ENCODE results near the gene ACOT7.

ACOT7 gene

DNA sequence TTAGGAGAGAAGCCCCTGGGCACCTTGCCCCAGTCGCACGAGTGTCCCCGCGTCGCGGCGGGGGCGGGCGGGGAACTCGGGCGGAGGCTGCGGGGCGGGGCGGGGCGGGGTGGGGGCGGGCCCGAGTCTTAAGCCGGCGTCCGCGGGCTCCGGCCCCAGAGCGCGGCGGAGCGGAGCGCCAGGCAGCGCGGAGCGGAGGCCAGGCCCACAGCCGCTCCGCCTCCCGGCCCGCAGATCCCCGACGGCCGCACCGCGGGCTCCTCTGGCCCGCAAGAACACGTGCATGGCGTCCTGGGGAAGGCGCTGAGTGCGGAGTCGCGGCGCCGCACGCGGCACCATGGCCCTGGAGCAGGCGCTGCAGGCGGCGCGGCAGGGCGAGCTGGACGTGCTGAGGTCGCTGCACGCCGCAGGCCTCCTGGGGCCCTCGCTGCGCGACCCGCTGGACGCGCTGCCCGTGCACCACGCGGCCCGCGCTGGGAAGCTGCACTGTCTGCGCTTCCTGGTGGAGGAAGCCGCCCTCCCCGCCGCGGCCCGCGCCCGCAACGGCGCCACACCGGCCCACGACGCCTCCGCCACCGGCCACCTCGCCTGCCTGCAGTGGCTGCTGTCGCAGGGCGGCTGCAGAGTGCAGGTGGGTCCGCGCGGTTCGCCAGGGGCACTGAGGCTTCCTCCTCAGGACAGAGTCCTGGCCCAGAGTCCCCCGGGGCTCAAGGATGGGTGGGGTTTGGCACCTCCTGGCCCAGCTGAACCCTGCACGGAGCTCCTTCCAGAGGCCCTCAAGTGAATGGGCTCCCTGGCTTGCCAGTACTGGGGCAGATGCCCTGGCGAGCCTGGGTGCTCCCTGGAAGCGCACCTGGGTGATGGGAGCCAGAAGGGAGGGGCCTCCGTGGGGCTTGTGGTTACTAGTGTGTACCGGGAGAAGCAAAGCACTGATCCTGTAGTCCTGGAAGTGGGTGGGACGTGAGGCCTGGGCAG is 31.3 kb upstream of the ACOT7 start, which contains the start of gene ESPN:
ESPN (plus strand) TSS at position 158 of the 975 bp plus-strand sequence; CDS start at position 338, 180 bp downstream.
- DNase-seq (ENCODE audit: extremely low read depth in 1 of 2, low read depth in 1 of 2) = no peak

DNA sequence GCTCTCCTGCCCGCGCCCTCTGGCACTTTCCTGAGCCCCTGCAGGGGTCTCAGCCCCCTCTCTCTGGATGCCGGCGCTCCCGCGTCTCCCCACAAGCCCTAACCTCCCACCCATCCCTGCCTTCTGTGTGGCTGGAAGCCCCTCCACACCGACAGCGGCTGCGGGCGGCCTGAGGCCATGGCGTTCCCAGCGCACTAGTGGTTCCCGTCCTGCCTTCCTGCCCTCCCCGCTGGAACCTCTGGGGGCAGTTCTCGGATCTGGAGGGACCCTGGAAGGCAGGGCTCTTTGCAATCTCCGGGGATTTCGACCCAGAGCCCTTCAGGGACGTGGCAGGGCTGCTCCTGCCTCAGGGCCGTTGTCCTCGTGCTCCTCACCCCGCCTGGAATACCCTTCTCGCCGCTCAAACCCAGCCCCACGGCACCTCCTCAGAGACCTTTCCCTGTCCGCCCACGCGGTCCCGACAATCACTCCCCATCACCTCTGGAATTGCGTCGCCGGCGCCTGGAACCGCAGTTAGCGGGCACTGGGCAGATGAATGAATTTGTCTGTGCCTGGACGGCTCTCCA is 30.5 kb upstream of the ACOT7 start:
- DNase-seq (ENCODE audit: extremely low read depth in 1 of 2, low read depth in 1 of 2) = no peak

DNA sequence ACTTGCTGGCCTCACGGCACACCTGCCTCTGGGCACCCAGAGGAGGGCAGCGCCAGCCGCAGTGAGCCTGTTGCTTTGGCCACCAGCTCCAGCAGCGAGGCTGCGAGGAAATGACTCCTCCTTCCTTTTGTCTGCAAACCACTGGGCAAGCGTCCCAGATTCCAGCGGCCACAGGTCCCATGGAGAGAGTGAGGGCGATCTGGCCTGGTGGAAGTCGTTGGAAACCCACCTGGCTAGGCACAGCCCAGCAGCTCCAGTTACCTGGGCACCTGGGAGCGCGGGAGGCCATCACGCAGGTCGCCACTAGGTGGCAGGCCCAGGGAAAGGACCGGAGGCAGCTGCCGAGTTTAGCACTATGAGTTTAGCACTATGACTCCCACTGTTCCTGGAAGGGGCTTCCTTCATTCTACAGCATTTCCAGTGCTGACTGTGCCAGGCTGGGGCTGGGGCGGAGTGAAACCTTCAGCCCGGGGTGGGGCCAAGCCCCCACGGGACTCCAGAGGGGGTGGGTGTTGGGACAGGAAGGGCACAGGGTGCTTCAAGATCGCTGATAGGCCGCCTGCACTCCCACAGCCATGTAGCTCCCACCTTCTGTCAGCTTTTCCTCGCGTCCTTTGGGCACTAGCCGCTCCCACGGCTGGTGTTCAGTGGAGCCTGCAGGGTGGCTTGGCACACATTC is 29.9 kb upstream of the ACOT7 start:
- DNase-seq (ENCODE audit: extremely low read depth in 1 of 2, low read depth in 1 of 2) = peak; percentile 30 to 48

DNA sequence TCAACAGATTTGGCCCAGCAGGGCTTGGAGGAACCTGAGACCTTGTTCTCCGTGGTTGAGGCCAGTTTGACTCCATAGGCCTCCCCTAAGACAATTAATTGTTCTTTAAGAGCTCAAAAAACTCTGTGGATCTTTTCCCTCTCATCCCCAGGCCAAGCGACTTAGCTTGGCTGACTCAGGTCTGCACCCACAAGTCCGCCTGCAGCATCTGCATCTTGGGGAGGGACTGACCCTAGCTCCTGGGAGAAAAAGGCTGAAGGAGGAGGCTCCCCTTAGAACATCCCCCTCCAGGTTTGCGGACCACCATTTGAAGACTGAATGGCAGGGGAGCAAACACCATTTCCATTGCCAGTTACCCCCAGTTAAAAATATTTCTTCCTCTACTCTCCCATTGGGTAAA is 27.7 kb upstream of the ACOT7 start:
- no peak for DNase-seq (ENCODE audit: extremely low read depth in 1 of 2, low read depth in 1 of 2)

DNA sequence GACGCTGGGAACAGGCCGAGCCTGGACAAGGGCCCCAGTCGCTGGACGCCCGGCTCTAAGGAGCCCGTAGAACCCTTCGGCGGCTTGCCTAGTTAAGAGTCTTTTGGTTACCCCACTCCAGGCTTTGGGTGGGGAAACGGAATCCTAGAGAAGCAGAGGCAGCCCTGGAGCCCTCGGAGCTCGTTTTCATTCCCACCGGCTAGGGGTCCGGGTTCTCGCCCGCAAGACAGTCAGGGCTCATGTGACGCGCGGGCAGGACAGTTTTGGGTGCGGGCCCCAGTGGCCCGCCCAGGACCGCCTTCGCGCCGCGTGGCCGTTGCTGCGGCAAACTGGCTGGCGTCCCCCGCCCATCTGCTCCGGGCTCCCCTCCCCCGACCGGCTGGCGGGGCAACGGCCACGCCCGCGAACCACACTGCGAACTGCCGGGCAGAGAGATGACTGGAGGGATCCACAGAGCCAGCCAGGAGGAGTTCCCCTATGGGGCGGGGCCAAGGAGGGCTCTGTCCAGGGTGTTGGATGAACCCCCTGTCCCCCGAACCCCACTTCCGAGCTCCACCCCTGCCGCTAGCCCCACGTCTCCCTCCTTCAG is 27.0 kb upstream of the ACOT7 start:
- no peak for DNase-seq (ENCODE audit: extremely low read depth in 1 of 2, low read depth in 1 of 2)

DNA sequence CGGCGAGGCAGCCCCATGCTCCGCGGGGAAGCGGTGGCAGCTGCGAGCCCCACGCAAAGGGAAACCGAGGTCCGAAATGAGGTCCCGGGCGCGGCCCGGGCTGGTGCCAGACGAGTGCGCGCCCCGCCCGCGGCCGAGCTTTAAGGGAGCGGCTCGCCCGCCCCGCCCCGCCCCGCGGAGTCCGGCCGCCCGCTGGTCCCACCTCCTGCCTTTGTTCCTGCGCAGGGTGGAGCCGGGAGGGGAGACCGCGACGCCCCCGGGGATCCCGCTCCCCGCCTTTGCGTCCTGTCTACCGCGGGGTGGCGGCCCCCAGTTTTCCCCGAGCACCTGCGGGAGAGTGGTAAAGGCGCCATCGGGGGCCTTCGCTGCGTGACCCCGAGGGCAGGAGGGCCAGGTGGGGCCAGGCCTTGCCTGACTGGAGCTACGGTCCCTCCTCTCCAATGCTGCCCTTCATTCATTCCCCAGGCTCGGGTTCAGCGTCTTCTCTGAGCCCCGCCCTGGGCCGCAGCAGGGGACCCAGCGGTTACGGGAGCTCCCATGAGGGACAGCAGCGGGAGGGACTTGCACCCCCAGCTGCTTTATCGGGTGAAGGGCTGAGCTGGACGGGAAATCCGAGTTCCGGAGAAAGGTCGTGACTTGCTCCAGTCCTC is 26.4 kb upstream of the ACOT7 start, which contains the start of gene HES2:
HES2 (minus strand) TSS at position 116 of the 650 bp plus-strand sequence; CDS start at position 17, 99 bp downstream.
- DNase-seq (ENCODE audit: extremely low read depth in 1 of 2, low read depth in 1 of 2) = no peak

DNA sequence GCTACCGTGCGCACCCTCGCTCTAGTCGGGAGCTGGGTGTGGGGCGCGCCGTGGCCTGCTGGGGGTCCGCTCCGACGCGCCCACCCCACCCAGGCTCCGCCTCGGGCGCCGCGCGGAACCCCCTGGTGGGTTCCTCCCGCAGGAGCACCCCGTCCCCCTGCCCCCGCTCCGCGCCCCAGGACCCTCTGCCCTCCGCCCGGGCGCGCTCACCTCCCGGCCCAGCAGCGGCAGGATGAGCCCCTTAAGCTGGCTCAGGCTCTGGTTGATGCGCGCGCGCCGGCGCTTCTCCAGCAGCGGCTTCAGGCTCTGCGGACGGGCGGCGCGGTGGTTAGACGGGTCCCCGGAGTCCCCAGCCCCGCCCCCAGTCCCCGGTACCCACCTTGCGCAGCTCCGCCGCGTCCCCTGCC is 25.8 kb upstream of the ACOT7 start:
- no peak for DNase-seq (ENCODE audit: extremely low read depth in 1 of 2, low read depth in 1 of 2)

DNA sequence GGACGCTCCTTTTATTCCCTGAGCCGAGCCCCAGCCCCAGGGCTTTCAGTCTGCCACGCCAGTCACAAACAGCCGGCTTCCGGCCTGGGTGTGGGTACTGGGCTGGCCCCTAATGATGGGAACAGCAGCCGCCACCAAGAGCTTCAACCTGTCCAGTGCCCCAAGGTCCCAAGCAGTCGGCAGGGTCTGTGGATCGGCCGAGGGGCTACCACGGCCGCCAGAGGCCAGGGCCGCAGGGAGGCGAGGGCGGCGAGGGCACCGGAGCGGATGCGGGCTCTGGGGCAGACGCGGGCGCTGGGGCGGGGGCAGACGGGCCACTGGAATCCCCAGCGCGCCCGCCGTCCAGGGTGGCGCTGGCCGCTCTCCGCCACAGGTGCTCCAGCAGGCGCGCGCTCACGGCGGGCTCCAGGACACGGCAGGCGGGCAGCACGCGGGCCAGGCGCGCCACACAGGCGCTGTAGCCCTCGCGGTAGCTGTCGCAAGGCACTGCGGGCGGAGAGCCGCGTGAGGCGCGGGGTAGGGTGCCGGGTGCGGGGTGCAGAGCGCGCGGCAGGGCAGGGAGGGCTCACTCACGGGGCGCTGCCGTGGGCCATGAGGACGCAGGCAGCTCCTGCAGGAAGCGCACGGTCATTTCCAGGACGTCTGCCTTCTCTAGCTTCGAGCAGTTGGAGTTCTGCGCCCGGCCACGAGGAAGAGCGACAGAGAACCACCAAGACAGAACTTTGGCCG is 25.3 kb upstream of the ACOT7 start:
- DNase-seq (ENCODE audit: extremely low read depth in 1 of 2, low read depth in 1 of 2) = no peak

DNA sequence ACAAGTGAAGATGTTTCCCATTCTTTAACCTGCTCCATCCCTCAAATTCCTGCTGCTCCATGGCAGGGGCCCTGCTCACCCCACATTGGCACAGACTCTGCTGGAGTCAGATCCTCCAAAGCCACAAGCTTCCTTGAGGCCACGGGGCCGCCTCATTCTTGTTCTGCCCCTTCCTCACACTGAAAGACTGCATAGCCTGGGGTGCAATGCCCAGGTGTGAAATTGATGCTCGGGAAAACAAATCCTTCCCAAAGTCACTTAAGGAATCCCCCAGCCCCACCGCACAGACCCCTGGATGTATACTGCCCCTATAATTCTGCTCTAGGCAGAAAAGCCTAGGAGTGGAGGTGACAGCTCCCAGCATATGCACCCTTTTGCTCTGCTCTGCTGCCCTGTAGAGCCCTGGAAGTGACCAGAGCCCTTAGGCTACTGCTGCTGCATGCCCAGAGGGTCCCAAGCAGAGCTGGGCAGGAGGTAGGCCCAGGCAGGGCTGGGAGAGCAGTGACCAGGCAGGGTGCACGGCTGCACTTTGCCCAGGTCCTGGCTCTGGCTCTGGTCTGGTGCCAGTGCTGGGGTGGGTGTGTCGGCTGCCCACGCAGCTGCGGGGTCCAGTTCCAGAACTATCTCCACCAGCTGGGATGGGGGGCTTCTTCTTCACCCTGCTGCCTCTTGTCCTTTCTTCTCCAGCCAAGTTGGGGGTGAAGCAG is 24.5 kb upstream of the ACOT7 start:
- DNase-seq (ENCODE audit: extremely low read depth in 1 of 2, low read depth in 1 of 2) = no peak

DNA sequence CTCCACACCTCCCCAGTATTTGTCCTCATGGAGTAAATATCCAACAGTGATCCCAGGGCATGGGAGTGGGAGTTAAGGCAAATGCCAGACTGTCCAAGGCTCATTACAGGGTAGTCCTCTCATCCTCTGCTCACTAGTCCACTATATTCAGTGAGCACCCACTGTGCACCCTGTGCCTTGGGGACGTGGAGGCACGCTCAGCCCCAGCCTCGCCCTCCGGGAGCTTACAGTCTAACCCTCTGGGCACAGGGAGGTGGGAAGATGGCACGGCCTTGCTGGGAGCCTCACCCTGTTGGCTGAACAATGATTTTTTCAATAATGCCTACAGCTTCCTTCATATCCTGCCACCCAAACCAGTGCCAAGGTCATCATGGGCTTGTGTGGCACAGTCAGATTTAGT is 23.3 kb upstream of the ACOT7 start:
- DNase-seq (ENCODE audit: extremely low read depth in 1 of 2, low read depth in 1 of 2) = no peak

DNA sequence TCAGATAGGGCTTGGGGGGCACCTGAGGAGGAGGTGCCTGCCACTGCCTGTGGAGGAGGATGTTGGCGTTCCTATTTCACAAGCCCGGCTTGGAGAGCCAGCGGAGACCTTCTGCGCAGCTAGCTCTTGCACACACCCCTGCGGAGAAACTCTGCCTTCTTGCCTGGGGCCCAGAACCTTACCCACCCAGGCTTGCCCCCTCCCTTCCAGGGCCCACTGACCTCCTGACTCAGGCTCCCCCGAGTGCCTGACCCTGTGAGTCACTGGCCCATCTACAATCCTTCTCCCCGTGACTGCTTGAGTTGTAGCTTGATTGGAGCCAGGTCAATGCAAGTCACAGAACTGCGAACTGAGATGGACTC is 22.7 kb upstream of the ACOT7 start:
- DNase-seq (ENCODE audit: extremely low read depth in 1 of 2, low read depth in 1 of 2) = no peak

DNA sequence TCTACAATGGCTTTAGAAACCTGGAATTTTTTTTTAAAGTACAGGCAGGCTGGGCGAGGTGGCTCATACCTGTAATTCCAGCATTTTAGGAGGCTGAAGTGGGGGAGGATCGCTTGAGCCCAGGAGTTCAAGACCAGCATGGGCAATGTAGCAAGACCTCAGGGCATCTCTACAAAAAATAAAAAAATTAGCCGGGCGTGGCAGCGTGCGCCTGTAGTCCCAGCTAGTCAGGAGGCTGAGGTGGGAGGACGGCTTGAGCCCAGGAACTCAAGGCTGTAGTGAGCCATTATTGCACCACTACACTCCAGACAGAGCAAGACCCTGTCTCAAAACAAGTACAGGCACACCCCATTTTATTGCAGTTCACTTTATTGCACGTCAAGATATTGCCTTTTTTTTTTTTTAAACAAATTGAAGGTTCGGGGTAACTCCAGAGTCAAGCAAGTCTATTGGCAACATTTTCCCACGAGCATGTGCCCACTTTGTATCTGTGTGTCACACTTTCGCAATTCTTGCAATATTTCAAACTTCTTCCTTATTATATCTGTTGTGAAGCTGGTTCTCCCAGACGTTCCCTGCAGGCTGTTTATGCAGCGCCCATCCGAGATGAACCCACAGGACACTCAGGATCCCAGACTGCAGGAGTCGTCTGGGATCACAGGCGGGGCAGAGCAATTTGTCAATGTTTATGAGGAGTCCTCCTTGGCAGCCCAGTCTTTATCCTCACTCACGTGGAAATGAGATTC is 21.5 kb upstream of the ACOT7 start:
- DNase-seq (ENCODE audit: extremely low read depth in 1 of 2, low read depth in 1 of 2) = no peak

DNA sequence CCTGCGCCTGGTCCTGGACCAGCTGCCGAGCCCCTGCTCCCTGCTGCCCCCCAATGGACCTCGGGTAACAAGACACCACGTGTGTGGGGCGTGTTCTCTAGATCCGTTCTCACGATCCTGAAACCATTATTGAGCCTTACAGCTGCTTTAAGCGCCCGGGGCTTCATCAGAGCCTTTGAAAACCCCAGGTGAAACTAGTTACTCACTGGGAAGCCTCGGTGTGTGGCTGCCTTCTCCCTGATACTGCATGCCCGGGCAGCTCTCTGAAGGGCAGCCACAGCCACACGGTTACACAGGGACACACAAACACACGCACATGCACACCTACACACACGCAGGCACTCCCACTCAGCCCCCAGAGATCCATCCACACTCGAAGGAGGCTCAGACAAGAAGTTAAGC is 20.9 kb upstream of the ACOT7 start:
- peak in 1 of 2 donors; percentile 36 for DNase-seq (ENCODE audit: extremely low read depth in 1 of 2, low read depth in 1 of 2)

DNA sequence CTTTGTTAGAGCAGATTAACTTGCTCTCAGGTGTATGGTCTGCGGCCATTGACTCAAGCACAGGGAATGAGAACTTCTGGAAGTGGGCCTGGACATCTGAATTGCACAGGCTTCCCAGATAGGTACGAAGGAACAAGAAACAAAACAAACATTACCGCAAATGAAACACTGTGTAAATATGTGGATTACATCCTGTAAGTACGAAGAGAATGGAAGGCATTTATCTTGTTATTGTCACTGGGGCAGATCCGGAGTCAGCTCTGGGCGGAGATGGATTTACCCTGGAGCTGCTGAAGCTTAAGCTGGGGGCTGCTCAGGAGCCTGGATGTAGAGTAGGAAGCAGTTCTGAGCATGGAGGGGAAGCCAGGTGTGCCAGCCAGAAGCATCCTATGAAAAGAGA is 19.3 kb upstream of the ACOT7 start:
- DNase-seq (ENCODE audit: extremely low read depth in 1 of 2, low read depth in 1 of 2) = no peak

DNA sequence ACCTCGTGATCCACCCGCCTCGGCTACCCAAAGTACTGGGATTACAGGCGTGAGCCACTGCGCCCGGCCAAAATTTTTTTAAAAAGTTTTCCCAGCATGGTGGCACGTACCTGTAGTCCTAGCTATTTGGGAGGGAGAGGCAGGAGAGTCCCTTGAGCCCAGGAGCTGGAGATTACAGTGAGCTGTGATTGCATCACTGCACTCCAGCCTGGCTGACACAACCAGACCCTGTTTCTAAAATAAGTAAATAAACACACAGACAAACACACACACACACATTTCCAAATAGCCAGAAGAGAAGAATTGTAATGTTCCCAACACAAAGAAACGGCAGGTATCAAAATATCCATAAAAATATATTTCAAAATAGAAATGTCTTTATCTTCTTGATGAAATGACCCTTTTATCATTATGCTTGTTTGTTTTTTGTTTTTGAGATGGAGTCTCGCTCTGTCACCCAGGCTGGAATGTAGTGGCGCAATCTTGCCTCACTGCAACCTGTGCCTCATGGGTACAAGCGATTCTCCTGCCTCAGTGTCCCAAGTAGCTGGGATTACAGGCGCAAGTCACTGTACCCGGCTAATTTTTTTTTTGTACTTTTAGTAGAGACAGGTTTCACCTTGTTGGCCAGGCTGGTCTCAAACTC is 16.8 kb upstream of the ACOT7 start:
- DNase-seq (ENCODE audit: extremely low read depth in 1 of 2, low read depth in 1 of 2) = no peak

DNA sequence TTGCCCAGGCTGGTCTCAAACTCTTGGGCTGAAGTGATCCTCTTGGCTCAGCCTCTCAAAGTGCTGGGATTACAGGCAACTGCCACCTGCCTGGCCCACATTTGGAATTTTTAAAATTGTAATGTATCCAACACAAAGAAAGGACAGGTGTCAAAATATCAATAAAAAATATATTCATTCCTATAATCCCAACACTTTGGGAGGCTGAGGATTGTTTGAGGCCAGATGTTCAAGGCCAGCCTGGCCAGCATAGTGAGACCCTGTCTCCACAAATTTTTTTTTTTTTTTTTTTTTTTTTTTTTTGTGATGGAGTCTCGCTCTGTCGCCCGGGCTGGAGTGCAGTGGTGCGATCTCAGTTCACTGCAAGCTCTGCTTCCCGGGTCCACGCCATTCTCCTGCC is 16.2 kb upstream of the ACOT7 start:
- no peak for DNase-seq (ENCODE audit: extremely low read depth in 1 of 2, low read depth in 1 of 2)

DNA sequence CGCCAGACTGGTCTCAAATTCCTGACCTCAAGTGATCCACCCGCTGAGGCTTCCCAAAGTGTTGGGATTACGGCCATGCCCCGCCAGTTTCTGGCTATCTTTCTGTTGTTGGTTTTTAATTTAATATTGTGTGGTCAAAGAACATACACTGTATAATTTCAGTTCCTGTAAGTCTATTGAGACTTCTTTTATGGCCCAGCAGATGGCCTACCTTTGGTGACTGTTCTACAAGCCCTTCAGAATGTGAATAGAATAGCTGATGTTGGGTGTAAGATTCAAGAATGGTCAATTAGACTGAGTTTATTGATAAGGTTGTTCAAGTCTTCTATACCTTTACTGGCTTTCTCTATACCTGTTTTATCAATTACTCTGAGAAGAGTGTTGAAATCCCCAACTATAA is 15.5 kb upstream of the ACOT7 start:
- no peak for DNase-seq (ENCODE audit: extremely low read depth in 1 of 2, low read depth in 1 of 2)

DNA sequence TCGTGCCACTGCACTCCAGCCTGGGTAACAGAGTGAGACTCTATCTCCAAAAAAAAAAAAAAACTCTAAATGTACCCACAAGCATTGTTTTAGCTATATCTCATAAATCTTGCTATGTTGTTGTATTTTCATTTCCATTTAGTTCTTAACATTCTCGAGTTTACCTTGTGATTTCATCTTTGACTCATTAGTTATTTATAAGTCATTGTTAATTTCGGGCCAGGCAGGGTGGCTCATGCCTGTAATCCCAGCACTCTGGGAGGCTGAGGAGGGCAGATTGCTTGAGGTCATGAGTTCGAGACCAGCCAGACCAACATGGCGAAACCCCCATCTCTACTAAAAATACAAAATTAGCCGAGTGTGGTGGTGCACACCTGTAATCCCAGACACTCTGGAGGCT is 14.5 kb upstream of the ACOT7 start:
- no peak for DNase-seq (ENCODE audit: extremely low read depth in 1 of 2, low read depth in 1 of 2)

Data from stimulated activated CD8-positive, alpha-beta memory T cell treated with anti-CD3 and anti-CD28 coated beads, Interleukin-7, amount 100 ng/mL, for 48 hours (primary cell).